GM19455 (cell line): ENCODE measurements around the gene TP53AIP1.

Experiments
- ATAC-seq: cut with Tn5 transposase; IDR thresholded peaks from one replicate; pipeline ENCODE4 v1.9.1; 2021; ENCODE audit not compliant: unreplicated experiment

TP53AIP1 gene

GRCh38 chr11:128943428-128943976 is 831 bp upstream of the TP53AIP1 start:
- no peak for ATAC-seq

DNA sequence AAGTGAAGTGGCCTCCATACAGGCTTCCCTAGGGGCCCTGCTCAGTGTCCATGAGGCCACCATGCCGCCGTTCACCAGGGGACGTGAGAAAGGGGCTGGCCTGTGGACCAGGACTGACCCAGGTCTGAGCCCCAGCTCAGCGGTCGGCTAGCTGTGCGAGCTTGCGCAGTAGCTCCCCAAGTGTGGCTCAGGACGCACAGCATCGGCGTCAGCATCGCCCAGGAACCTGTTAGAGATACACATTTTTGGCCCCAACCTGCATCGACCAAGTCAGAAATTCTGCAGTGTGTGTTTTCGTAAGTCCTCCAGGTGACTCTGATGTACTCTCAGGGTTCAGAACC is 429 bp downstream of the TP53AIP1 start:
- ATAC-seq, result no peak

GRCh38 chr11:128941573-128942271 is 949 bp downstream of the TP53AIP1 start:
- no peak for ATAC-seq

- no peak for ATAC-seq
Measured at GRCh38 chr11:128941110-128941509, 1.6 kb downstream of the TP53AIP1 start.

- no peak for ATAC-seq
Measured at GRCh38 chr11:128940603-128941002, 2.1 kb downstream of the TP53AIP1 start.

DNA sequence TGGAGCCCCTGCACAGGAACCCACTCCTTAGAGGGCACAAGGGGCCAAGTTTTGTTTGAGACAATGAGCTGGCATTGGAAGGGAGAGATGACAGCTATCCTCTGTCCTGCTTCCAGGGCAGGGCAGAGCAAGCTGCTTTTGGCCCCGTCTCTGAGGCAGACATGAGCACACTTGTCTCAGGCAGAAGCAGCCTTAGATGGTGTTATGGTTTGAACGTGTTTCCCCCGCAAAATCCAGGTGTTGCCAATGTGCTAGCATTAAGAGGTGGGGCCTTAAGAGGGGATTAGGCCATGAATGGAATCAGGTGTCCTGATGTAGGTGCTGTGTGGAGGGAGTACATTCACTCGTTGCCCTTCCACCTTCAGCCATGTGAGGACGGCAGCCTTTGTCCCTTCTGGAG is 2.5 kb downstream of the TP53AIP1 start:
- ATAC-seq, result no peak

GRCh38 chr11:128939591-128939990 is 3.1 kb downstream of the TP53AIP1 start:
- no peak for ATAC-seq

DNA sequence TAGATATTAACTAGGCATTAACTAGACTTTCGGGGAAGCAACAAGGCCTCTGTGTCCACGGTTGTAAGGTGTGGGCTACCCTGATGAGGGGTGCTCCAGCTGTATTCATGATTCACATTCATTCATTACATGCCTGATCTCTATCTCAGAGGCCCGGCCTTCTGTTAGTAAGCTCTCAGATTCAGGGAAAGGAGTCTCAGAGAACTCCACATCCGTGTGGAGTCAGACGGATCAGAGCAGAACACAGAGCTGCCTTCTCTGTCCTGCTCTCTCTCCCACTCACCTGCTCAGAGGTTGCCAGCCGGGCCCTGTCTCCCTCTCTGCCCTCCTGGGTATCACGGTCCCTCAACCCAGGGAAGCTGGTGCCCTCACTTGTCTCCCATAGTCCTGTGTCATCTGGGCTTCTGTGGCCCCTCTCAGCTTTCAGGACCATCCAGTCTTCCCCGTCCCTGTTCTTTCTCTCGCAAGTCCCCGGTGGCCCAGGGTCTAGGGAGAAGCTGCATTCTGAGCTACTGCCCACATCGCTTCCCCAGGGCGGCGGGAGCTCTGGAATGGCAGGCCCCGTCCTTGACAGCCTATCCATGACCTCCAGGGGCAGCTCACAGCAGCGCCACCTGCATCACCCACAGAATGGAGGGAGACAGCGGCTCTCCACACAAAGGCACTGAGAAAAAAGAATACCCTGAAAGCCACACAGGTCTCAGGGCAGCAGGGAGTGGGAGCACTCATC is 4.3 kb downstream of the TP53AIP1 start:
- ATAC-seq, result no peak

DNA sequence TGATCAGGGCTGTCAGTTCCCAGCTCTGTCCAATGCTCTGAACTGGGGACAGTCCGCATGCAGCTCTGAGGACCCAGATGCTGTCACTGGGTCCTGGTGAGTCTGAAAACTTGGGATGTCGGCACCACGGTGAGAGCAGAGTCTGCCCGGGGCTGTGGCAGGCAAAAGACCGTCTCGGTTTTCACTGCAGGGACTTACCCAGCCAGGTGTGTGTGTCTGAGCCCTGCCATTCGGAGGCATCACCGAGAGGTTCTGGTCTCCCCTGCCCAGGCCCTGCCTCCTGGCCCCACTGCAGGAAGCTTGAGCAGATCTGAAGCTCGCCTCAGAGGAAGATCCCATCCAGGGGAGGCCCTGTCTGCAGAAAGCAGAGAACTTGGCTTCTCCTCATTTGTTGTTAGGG is 5.2 kb downstream of the TP53AIP1 start:
- no peak for ATAC-seq

GRCh38 chr11:128936606-128937251 is 5.9 kb downstream of the TP53AIP1 start:
- no peak for ATAC-seq

DNA sequence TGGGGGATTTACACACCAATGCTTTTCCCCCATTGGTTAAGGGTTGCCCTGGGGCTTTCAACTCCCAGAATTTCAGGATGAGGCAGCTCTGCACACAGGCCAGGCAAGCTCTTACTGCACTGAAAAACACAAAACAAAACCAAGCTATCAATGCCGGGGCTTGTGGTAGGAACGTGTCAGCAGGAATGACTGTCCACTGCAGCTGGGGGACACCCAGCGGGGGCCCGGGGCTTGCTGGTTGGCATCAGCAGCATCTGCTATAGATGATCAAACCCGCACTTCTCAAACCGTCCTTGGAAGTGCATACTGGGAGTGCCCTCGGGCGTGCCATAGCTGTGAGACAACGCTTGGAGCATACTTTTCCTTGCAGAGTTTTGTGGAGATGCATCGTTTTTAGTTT is 7.7 kb downstream of the TP53AIP1 start:
- ATAC-seq, result no peak

GRCh38 chr11:128934351-128934750 is 8.3 kb downstream of the TP53AIP1 start:
- no peak for ATAC-seq

DNA sequence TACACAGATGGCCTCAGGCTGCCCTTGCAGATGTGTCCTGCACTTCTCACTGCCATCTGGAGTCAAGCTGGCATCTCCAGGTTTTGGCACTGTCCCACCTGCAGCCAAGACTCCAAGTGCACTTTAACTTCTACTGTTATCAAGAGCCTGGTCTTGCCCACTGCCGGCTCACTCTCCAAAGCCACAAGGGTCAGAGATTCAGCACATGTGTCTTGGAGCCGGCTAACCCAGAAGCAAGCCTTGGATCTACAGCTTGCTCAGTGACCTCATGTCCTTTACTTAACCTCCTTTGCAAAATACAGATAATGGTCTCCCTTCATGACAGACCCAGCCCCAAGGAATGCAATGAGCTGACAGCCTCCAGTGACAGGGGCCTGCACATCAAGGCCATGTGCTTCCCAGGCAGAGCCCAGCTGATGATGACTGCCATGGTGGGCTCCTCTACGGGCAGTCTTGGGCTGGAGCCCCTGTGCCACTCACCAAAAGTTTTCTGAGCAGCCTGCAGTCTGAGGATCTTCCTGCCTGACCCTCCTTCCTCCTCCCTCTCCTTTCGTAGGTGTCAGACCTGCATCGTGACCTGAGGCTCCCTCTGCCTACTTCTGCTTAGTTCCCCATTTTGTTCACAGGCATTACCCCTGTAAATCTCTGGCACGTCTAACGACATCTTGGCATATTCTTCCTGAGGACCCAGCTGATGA is 9.0 kb downstream of the TP53AIP1 start:
- no peak for ATAC-seq

- ATAC-seq, result no peak
Measured at GRCh38 chr11:128931668-128932067, 11.0 kb downstream of the TP53AIP1 start.

- ATAC-seq, result no peak
Measured at GRCh38 chr11:128931066-128931465, 11.6 kb downstream of the TP53AIP1 start.

- ATAC-seq, result no peak
Measured at GRCh38 chr11:128929991-128930390, 12.7 kb downstream of the TP53AIP1 start.

DNA sequence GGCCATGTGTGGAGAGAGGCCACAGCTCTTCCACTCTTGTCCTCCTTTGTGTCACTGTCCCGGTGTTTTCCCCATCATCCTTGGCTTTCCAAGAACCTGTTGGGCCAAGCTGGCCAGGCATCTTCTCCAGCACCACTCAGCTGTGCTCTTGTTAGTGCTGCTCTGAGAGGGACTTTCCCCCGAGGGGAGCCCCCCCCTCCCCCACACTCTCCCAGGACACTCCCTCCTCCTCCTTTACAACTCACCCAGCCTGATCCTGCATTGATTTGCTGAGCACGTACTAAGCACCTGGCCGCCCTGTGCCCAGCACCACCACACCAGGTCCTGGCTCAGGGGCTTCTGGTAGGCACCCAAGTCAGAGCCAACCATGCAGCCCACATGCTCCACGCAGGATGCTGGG is 13.2 kb downstream of the TP53AIP1 start:
- ATAC-seq, result no peak

GRCh38 chr11:128928400-128928799 is 14.3 kb downstream of the TP53AIP1 start:
- peak; percentile 98 for ATAC-seq

DNA sequence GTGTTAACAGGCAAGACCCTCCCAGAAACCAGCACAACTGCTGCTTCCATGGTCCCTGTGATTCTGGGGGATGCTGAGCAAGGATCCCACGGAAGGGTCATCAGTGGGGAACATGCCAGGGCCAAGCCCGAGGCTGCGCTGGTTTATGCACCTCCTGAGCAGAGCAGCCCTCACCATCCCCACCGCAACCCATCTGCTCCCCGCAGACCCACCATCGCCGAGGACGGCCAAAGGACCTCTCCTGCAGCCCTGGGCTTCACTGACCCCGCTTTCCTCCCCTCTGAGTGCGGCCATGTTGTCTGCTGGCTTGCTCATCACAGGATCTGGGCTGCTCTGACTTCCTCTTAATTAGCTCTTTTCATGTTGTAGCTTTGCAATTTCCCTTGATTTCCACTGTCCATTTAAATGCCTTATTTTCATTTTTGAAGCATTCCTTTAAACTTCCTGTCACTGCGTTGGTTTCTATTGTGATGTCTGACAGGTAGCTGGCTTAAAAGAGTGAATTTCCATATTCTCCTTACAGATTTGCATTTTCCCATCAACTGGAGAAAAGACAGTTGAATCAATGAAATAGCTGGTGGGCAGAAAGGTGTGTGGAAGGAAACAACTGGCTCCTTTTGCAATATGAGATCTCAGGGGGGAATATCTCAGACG is 14.9 kb downstream of the TP53AIP1 start:
- no peak for ATAC-seq

GRCh38 chr11:128927108-128927461 is 15.6 kb downstream of the TP53AIP1 start:
- no peak for ATAC-seq
